NCI-H2107 (cell line): Measurements from ENCODE around the gene CFAP107.
"Not testable (repeated sequence)": the region's sequence is repeated elsewhere in the genome, so short reads cannot be mapped to it uniquely, and the experiment has no call there.

ENCODE experiments used
- DNase-seq: peaks from one replicate; lab custom pipeline; 2025; lab: John Stamatoyannopoulos, UW

The CFAP107 gene

DNA sequence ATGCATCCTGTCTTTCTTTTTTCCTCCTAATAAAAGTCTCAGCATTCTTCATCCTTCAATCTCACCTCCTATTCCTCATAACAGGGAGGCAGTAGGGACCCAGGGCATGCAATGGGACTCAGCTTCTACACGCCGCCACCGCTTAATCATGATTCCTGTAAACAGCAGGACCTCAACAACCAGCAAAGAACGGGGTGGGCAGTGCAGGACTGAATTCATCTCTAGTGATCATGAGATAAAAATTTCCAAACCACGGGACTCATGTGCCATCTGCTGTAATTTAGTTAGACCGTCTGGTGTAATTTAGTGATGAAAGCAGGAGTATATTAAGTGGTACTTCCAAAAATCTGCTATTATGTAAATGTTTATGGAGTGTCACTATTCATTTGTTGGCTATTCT, 32.9 kb downstream of the CFAP107 start:
- no peak for DNase-seq

DNA sequence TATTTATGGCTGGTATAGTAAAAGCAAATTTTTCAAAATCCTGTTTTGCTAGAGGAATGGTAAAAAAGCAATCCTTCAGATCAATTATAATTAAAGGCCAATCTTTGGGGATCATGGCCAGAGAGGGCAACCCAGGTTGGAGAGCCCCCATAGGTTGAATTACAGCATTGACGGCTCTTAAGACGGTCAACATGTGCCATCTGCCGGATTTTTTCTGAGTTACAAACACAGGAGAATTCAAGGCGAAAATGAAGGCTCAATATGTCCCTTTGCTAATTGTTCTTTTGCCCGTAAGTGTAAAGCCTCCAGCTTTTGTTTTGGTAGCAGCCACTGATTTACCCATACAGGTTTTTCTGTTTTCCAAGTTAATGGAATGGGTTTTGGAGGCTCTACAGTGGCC, 35.5 kb downstream of the CFAP107 start:
- not testable (repeated sequence) for DNase-seq

- not testable (repeated sequence) for DNase-seq
Measured at GRCh38 chr1:12783783-12784182, 37.8 kb downstream of the CFAP107 start.

GRCh38 chr1:12784729-12785128, 38.7 kb downstream of the CFAP107 start:
- DNase-seq, result not testable (repeated sequence)

- not testable (repeated sequence) for DNase-seq
Measured at GRCh38 chr1:12791097-12791496, 45.1 kb downstream of the CFAP107 start, which contains the start of gene PRAMEF1. TSS of gene PRAMEF1 (plus strand) at chr1:12791397. CDS start at chr1:12793228, 1,831 bp downstream.

GRCh38 chr1:12798911-12799310, 52.9 kb downstream of the CFAP107 start:
- DNase-seq, result no peak

- no peak for DNase-seq
Measured at GRCh38 chr1:12799730-12800129, 53.7 kb downstream of the CFAP107 start.

- no peak for DNase-seq
Measured at GRCh38 chr1:12809933-12810332, 63.9 kb downstream of the CFAP107 start.

DNA sequence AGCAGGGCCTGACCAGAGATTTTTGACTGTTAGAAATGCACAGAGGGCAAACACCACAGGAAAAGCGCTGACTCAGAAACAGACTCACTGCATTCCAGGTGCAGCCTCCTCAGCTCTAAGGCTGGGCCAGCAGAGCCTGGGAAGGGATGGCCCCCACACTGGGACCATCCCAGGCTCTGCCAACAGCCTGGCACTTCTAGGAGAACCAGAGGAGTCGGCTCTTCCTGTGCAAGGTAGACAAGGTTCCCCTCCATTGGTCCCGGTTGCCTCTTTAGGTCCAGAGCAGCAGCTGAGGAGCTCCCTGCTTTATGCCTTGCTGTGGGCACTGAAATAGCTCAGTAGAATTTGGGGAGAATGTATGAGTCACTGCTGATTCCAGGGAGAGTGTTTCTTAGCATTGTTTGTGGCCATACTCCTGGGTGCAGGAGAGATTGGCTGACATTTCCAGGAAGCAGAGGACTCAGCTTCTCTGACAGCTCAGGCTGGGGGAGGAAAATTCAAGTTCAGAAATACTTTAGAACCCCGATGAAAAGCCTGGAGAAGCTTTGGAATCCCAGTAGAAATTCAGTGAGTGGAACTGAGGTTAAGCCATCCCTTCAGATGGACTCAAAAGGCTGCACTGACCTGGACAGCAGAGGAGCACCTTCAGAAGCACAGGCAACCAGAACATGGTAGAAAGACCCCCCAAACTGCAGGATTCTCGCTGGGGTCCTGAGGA, 64.8 kb downstream of the CFAP107 start:
- no peak for DNase-seq

DNA sequence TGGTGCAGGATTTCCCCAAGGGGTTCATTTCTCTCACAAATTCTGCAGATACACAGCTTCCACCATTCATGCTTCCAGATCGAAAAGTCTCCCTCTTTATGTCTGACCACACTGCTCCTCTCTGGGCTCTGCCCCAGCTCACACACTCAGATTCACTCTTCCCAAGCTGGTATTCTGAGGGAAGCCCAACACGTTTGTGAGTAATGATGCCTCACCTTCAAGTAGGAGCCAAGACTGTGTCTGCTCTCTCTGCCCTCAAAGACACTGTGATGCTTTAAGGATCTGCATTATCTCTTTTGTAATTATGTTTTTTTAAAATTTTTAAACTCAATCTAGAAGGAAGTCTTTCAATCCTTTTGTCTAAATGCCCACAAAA, 65.4 kb downstream of the CFAP107 start:
- DNase-seq, result no peak
